Karpas-422 (cell line): Measurements from ENCODE around the gene B4GALNT3. TPM values are rescaled to one million over a fixed set of nuclear protein-coding genes. Genes with fewer than 3 reads are reported as not detected.
"Not testable (repeated sequence)": the region's sequence is repeated elsewhere in the genome, so short reads cannot be mapped to it uniquely, and the experiment has no call there.

Experiments
- DNase-seq: peaks from one replicate; pipeline ENCODE4 v3.0.0-alpha.2; 2015
- H2AFZ ChIP-seq: fragments of 200-600 bp; sonication (generic); 2 replicates; pipeline ENCODE4 v1.6.1; 2014; ENCODE audit warnings: antibody characterized with exemption, low read length, mixed read lengths
- H3K27ac ChIP-seq: fragments of 200-600 bp; sonication (generic); 2 replicates; pipeline ENCODE4 v1.5.1; 2014; ENCODE audit warnings: mild to moderate bottlenecking, low read length, moderate library complexity
- H3K27me3 ChIP-seq: fragments of 200-600 bp; sonication (generic); 2 replicates; pipeline ENCODE4 v1.6.1; 2014; ENCODE audit warnings: low read length, mixed read lengths
- H3K36me3 ChIP-seq: fragments of 200-600 bp; sonication (generic); 2 replicates; pipeline ENCODE4 v1.6.1; 2014; ENCODE audit warnings: low read length, mixed read lengths; ENCODE audit not compliant: insufficient read depth
- H3K4me1 ChIP-seq: fragments of 200-600 bp; sonication (generic); 2 replicates; pipeline ENCODE4 v1.6.1; 2014; ENCODE audit warnings: mild to moderate bottlenecking, low read length, mixed read lengths
- H3K4me2 ChIP-seq: fragments of 200-600 bp; sonication (generic); 2 replicates; pipeline ENCODE4 v1.6.1; 2014; ENCODE audit warnings: low read length, low read depth, mild to moderate bottlenecking; ENCODE audit not compliant: poor library complexity, severe bottlenecking
- H3K4me3 ChIP-seq: fragments of 200-600 bp; sonication (generic); 2 replicates; pipeline ENCODE4 v1.5.1; 2014; ENCODE audit warnings: mild to moderate bottlenecking, antibody characterized with exemption, low read length, mixed read lengths
- H3K79me2 ChIP-seq: fragments of 200-600 bp; sonication (generic); 2 replicates; pipeline ENCODE4 v1.6.1; 2014; ENCODE audit warnings: mild to moderate bottlenecking, low read length, mixed read lengths
- H3K9ac ChIP-seq: fragments of 200-600 bp; sonication (generic); 2 replicates; pipeline ENCODE4 v1.6.0; 2014; ENCODE audit warnings: low read length
- H3K9me2 ChIP-seq: fragments of 200-600 bp; sonication (generic), shearing (Covaris generic); replicated peaks from 2 replicates; pipeline ENCODE4 v1.6.0; 2014; ENCODE audit warnings: mild to moderate bottlenecking, low read length, moderate library complexity; ENCODE audit not compliant: insufficient read depth
- H3K9me3 ChIP-seq: fragments of 300-700, 200-600 bp; sonication (generic); 2 replicates; pipeline ENCODE4 v1.6.1; 2014; ENCODE audit warnings: low read length, mixed read lengths
- H4K20me1 ChIP-seq: fragments of 200-600 bp; sonication (generic); 2 replicates; pipeline ENCODE4 v1.6.1; 2014; ENCODE audit warnings: mild to moderate bottlenecking, antibody characterized with exemption, low read length, low read depth; ENCODE audit not compliant: insufficient read depth
- total RNA-seq: library from RNA; depleted of rRNA; stranded (reverse); fragments of >200 nt; shearing (Covaris generic); gene quantifications from 2 replicates; pipeline ENCODE4 v1.2.3, GENCODE V29; 2014; ENCODE audit warnings: low replicate concordance; rRNA removed

Gene B4GALNT3
- 0.30 TPM in 1 of 2 replicates, not detected in the other for total RNA-seq

- no peak for DNase-seq
- H3K9me3 ChIP-seq, result no peaks in the 10 kb centered on the region
- H3K4me2 ChIP-seq, result peak within 1 kb of the TSS; percentile 39
- no peaks in the 10 kb centered on the region for H3K27me3 ChIP-seq
- H3K27ac ChIP-seq, result no peak within 1 kb of the TSS
- no peaks in the 10 kb centered on the region for H3K4me1 ChIP-seq
- peak within 1 kb of the TSS; percentile 37; the same call in 1 of the 2 replicates for H3K4me3 ChIP-seq
- H3K9ac ChIP-seq, result no peak within 1 kb of the TSS
- no peaks in the 10 kb centered on the region for H3K79me2 ChIP-seq
- no peak within 1 kb of the TSS for H2AFZ ChIP-seq
- H4K20me1 ChIP-seq, result no peaks in the 10 kb centered on the region
- no peaks in the 10 kb centered on the region for H3K36me3 ChIP-seq
- no peaks in the 10 kb centered on the region for H3K9me2 ChIP-seq
Observed at GRCh38 chr12:459430-460258, at the start of gene B4GALNT3. B4GALNT3 (plus strand) TSS chr12:459939; CDS start chr12:460377, 438 bp downstream.

DNA sequence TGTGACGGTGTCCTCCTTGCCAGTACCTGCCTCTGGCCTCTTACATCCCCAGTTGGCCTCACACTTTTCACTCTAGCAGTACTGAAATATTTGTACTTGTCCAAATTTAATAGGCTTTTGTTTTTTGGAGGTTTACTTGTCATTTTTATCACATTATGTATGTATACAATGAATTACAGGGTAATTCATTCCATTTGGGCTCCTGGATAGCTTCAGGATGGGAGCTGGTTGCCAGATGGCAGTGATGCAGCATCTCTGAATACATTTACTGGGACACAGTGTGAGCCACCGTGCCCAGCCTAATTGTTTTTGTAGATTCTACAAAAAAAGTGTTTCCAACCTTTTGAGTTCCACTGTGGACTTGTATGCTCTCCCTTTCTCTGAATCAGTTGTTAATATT, 44.9 kb upstream of the B4GALNT3 start:
- Histone ChIP-seq H3K36me3 (peaks cover 18% of the 10 kb centered on the region; the same call in 1 of the 2 replicates), H3K4me2 (no peak overlapping the region), H3K9me2 (no peaks in the 10 kb centered on the region), H2AFZ (no peak overlapping the region), H4K20me1 (no peaks in the 10 kb centered on the region), H3K4me1 (no peaks in the 10 kb centered on the region), H3K27ac (no peak overlapping the region), H3K79me2 (no peaks in the 10 kb centered on the region), H3K4me3 (no peak overlapping the region), H3K9me3 (no peaks in the 10 kb centered on the region), H3K27me3 (no peaks in the 10 kb centered on the region), H3K9ac (no peak overlapping the region)
- DNase-seq, result no peak

- no peak for DNase-seq
- H3K27me3 ChIP-seq, result no peaks in the 10 kb centered on the region
- H3K9me3 ChIP-seq, result no peaks in the 10 kb centered on the region
- H3K9me2 ChIP-seq, result no peaks in the 10 kb centered on the region
- no peak overlapping the region for H3K4me2 ChIP-seq
- H3K27ac ChIP-seq, result no peak overlapping the region
- no peaks in the 10 kb centered on the region for H3K4me1 ChIP-seq
- no peak overlapping the region for H3K9ac ChIP-seq
- H3K4me3 ChIP-seq, result no peak overlapping the region
- no peaks in the 10 kb centered on the region for H3K79me2 ChIP-seq
- no peak overlapping the region for H2AFZ ChIP-seq
- peaks cover 13% of the 10 kb centered on the region; the same call in 1 of the 2 replicates for H3K36me3 ChIP-seq
- H4K20me1 ChIP-seq, result no peaks in the 10 kb centered on the region
Observed at GRCh38 chr12:418432-418831, 41.3 kb upstream of the B4GALNT3 start.

DNA sequence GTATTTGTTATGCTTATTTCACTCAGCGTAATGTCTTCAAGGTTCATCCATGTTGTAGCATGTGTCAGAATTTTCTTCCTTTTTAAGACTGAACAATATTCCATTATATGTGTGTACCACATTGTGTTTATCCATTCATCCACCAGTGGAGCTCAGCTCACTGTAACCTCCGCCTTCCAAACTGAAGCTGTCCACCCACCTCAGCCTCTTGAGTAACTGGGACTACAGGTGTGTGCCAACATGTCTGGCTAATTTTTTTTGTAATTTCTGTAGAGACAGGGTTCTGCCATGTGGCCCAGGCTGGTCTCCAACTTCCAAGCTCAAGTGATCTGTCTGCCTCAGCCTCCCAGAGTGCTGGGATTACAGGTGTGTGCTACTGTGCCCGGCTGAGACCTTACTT, 37.2 kb upstream of the B4GALNT3 start:
- no peaks in the 10 kb centered on the region for H3K9me3 ChIP-seq
- H2AFZ ChIP-seq, result no peak overlapping the region
- H3K9me2 ChIP-seq, result no peaks in the 10 kb centered on the region
- no peak overlapping the region for H3K9ac ChIP-seq
- H3K36me3 ChIP-seq, result peaks cover 9% of the 10 kb centered on the region; the same call in 1 of the 2 replicates
- no peaks in the 10 kb centered on the region for H3K4me1 ChIP-seq
- no peaks in the 10 kb centered on the region for H4K20me1 ChIP-seq
- H3K79me2 ChIP-seq, result no peaks in the 10 kb centered on the region
- no peak for DNase-seq
- H3K27ac ChIP-seq, result no peak overlapping the region
- no peak overlapping the region for H3K4me3 ChIP-seq
- no peaks in the 10 kb centered on the region for H3K27me3 ChIP-seq
- H3K4me2 ChIP-seq, result no peak overlapping the region

GRCh38 chr12:435737-436136, 24.0 kb upstream of the B4GALNT3 start:
- not testable (repeated sequence) for H3K27me3 ChIP-seq, DNase-seq, H3K9me3 ChIP-seq, H3K27ac ChIP-seq, H3K9ac ChIP-seq, H3K79me2 ChIP-seq, H3K9me2 ChIP-seq, H3K4me3 ChIP-seq, H3K4me2 ChIP-seq, H2AFZ ChIP-seq, H3K4me1 ChIP-seq, H4K20me1 ChIP-seq
- peaks cover 26% of the 10 kb centered on the region for H3K36me3 ChIP-seq

DNA sequence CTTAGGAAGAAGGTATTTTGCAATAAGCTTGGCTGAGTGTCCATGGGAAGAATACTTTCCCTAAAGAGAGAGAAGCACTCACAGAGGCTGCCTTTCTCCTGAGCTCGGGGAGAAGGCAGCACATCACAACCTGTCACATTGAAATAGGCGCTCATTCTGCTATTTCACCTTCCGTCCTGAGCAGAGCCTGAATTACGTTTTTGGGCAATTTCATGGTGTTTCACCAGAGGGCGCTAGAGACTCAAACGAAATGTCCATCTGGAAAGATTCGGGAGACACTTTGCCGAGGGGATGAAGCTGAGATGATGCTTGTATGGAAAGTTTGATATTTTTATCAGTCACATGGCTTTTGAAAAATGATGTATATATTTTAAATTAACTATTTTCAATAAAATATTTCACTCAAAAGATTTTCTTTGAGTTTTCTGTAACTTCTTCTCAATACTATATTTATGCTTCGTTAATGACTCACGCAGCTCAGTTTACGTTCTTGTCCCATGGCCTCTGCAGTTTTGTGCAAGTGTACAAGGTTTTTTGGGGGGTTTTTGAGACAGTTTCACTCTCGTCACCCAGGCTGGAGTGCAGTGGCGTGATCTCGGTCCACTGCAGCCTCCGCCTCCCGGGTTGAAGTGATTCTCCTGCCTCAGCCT, 17.4 kb upstream of the B4GALNT3 start:
- no peaks in the 10 kb centered on the region for H3K9me2 ChIP-seq
- H3K9ac ChIP-seq, result no peak overlapping the region
- peaks cover 19% of the 10 kb centered on the region for H3K36me3 ChIP-seq
- no peaks in the 10 kb centered on the region for H3K27me3 ChIP-seq
- H3K27ac ChIP-seq, result no peak overlapping the region
- H3K4me3 ChIP-seq, result no peak overlapping the region
- no peak overlapping the region for H2AFZ ChIP-seq
- no peaks in the 10 kb centered on the region for H3K4me1 ChIP-seq
- H3K9me3 ChIP-seq, result no peaks in the 10 kb centered on the region
- DNase-seq, result peak; percentile 75
- H3K4me2 ChIP-seq, result no peak overlapping the region
- H4K20me1 ChIP-seq, result no peaks in the 10 kb centered on the region
- no peaks in the 10 kb centered on the region for H3K79me2 ChIP-seq

DNA sequence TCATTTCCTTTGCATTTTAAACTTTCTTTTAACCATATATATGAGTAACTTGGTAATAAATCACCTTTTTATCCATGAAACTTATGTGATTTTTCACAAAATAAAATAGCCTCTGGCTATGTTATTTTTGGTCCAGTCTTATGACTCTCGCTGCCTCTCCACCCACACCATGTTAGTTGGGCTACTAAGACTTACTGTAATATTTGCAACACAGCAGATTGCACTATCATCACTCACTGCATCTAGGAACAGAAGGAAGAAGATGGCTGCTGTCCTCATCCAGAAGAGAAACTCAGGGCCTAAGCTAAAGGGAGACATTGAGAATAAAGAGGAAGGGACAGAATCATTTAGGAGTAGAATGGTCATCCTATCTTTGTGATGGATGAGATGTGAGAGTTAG, 12.6 kb upstream of the B4GALNT3 start:
- no peaks in the 10 kb centered on the region for H3K9me2 ChIP-seq
- H4K20me1 ChIP-seq, result no peaks in the 10 kb centered on the region
- no peak overlapping the region for H3K4me3 ChIP-seq
- peaks cover under 1% of the 10 kb centered on the region for H3K9me3 ChIP-seq
- no peak for DNase-seq
- peaks cover under 1% of the 10 kb centered on the region for H3K36me3 ChIP-seq
- H3K27ac ChIP-seq, result no peak overlapping the region
- H3K79me2 ChIP-seq, result no peaks in the 10 kb centered on the region
- no peak overlapping the region for H3K4me2 ChIP-seq
- 0 out of 2 replicates have a peak, but pooled peaks cover 2% of the 10 kb centered on the region for H3K27me3 ChIP-seq
- no peak overlapping the region for H3K9ac ChIP-seq
- H3K4me1 ChIP-seq, result no peaks in the 10 kb centered on the region
- no peak overlapping the region for H2AFZ ChIP-seq

DNA sequence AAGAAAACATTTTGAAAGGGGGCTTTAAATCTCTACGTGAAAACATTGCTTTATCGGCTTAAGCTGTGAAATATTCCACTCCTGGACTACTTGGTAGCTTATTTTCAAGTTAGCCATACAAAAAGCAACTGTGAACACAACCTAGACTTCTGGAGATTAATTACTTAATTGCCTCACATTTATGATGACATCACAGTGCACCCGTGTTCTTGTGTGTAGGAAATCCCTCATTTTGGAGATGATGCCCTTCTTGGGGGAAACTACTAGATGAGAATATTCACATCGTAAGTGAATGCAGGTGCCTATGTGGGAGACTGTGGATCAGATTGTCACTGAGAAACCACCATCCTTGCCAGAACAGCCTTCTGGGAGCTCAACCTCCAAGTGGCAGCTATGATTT, 10.5 kb upstream of the B4GALNT3 start:
- H3K79me2 ChIP-seq, result no peaks in the 10 kb centered on the region
- no peak overlapping the region for H3K27ac ChIP-seq
- H3K9me2 ChIP-seq, result no peaks in the 10 kb centered on the region
- H3K9ac ChIP-seq, result no peak overlapping the region
- H2AFZ ChIP-seq, result no peak overlapping the region
- no peaks in the 10 kb centered on the region for H4K20me1 ChIP-seq
- H3K27me3 ChIP-seq, result 0 out of 2 replicates have a peak, but pooled peaks cover 2% of the 10 kb centered on the region
- peaks cover 7% of the 10 kb centered on the region for H3K9me3 ChIP-seq
- H3K36me3 ChIP-seq, result no peaks in the 10 kb centered on the region
- no peak overlapping the region for H3K4me2 ChIP-seq
- no peak for DNase-seq
- H3K4me1 ChIP-seq, result no peaks in the 10 kb centered on the region
- no peak overlapping the region for H3K4me3 ChIP-seq
